ENCODE measurements around the gene DAP.

Gene DAP

DNA sequence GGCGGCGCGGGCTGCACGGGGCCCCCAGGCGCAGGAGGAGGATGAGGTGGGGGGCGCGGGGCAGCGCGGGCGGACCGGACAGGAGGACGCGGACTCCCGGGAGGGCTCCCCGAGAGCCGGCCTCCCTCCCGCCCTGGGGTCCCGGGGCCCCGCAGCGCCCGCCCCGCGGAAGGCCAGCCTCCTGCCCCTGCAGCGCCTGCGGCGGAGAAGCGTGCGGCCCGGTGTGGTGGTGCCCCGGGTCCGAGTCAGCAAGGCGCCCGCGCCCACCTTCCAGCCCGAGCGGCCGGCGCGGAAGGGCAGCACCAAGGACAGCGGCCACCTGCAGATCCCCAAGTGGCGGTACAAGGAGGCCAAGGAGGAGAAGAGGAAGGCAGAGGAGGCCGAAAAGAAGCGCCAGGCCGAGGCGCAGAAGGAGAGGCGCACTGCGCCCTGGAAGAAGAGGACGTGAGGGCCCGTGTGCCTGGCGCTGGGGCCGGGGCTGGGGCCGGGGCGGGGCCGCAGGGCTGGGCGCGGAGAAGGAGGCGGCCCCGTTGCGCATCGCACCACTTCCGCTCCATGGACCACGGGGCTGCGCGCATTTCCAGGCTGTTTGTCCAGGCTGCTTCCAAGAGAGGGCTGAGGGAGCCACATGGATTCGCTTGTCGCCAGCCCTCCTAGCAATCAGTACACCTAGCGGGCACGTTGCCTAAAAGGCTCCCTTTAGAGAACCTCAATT, 111.2 kb downstream of the DAP start:
- DNase-seq (ENCODE audit: low read depth), result no peak
- H3K4me3 ChIP-seq (ENCODE audit: low read depth, low read length), result no peak overlapping the region
- TF ChIP-seq, protein P1, sequence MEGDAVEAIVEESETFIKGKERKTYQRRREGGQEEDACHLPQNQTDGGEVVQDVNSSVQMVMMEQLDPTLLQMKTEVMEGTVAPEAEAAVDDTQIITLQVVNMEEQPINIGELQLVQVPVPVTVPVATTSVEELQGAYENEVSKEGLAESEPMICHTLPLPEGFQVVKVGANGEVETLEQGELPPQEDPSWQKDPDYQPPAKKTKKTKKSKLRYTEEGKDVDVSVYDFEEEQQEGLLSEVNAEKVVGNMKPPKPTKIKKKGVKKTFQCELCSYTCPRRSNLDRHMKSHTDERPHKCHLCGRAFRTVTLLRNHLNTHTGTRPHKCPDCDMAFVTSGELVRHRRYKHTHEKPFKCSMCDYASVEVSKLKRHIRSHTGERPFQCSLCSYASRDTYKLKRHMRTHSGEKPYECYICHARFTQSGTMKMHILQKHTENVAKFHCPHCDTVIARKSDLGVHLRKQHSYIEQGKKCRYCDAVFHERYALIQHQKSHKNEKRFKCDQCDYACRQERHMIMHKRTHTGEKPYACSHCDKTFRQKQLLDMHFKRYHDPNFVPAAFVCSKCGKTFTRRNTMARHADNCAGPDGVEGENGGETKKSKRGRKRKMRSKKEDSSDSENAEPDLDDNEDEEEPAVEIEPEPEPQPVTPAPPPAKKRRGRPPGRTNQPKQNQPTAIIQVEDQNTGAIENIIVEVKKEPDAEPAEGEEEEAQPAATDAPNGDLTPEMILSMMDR (IDR thresholded peaks at IDR 0.05; ENCODE audit: insufficient read depth, low read depth, low read length, missing control alignments), result no peak

DNA sequence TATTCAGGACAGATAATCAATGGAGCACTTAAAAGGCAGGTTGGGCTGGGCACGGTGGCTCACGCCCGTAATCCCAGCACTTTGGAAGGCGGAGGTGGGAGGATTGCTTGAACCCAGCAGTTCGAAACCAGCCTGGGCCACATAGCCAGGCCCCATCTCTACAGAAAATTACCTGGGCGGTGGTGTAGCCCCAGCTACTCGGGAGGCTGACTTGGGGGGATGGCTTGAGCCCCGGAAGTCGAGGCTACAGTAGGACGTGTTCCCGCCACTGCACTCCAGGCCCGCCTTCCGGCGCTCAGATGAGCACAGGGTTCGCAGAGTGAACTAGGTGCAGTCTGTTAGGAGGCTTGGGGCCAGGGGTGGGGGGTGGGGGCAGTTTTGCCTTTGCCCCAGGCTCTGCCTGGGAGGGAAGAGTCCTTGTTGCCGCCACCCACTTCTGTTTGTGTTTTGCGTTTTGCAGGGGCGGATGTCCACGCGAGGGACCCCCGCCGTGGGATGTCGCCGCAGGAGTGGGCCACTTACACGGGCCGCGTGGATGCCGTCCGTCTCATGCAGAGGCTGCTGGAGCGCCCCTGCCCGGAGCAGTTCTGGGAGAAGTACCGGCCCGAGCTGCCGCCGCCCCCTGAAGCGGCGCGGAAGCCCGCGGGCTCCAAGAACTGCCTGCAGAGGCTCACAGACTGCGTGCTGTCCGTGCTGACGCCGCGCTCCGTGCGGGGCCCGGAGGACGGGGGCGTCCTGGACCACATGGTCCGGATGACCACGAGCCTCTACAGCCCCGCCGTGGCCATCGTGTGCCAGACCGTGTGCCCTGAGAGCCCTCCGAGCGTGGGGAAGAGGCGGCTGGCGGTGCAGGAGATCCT, 112.0 kb downstream of the DAP start:
- no peak overlapping the region for H3K4me3 ChIP-seq (ENCODE audit: low read depth, low read length)
- DNase-seq (ENCODE audit: low read depth), result no peak
- TF ChIP-seq, protein P1 (IDR thresholded peaks at IDR 0.05; ENCODE audit: insufficient read depth, low read depth, low read length, missing control alignments), result no peak

DNA sequence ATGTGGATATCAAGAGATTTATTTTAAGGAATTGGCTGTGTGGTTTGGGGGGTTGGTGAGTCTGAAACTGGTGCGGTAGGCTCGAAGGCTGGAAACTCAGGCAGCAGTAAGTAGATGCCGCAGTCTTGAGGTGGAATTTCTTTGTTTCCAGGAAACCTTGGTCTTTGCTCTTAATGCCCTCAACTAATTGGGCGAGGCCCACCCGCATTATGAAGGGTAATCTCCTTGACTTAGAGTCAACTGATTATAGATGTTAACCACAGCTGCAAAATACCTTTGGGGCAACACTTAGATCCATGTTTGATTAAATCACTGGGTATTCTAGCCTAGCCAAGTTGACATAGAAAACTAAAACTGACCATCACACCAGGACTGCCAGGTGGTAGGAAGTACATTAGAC, 113.4 kb downstream of the DAP start:
- DNase-seq (ENCODE audit: low read depth), result no peak
- no peak overlapping the region for H3K4me3 ChIP-seq (ENCODE audit: low read depth, low read length)
- TF ChIP-seq, protein P1 (IDR thresholded peaks at IDR 0.05; ENCODE audit: insufficient read depth, low read depth, low read length, missing control alignments), result no peak

DNA sequence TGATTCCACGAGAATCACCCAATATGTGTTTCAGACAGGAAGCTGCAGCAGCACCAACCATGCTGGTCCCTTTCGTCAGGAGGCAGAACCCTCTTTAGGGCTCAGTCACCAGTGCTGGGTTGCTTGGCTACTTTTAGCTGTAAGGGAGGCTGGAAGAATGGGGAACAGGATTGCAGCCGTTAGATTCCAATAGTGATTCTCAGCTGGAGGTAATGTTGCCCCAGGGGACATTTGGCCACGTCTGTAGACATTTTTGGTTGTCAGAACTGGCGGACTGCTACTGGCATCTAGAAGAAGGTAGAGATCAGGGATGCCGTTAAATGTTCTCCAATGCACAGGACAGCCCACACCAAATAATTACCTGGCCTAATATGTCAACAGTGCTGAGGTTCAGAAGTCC, 115.4 kb downstream of the DAP start:
- TF ChIP-seq, protein P1 (IDR thresholded peaks at IDR 0.05; ENCODE audit: insufficient read depth, low read depth, low read length, missing control alignments), result no peak
- no peak overlapping the region for H3K4me3 ChIP-seq (ENCODE audit: low read depth, low read length)
- no peak for DNase-seq (ENCODE audit: low read depth)

DNA sequence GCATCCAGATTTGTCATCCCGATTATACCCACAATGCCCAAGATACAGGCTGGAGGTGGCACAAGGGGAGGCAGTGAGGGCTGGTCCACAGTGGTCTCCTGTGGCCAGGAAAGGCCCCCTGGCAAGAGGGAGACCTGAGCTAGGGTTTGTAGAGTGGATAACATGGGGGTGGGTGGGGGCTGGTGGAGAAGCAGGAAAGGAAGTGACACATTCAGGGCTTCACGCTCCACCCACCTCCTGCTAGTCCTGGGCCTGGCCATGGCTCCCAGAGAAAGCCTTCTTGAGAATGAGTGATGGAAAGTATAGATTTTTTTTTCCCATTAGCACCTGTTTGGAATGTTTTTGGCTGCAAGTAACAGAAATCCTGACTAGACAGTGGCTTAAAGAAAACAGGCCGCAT, 115.9 kb downstream of the DAP start:
- TF ChIP-seq, protein P1 (IDR thresholded peaks at IDR 0.05; ENCODE audit: insufficient read depth, low read depth, low read length, missing control alignments), result no peak
- no peak for DNase-seq (ENCODE audit: low read depth)
- no peak overlapping the region for H3K4me3 ChIP-seq (ENCODE audit: low read depth, low read length)

DNA sequence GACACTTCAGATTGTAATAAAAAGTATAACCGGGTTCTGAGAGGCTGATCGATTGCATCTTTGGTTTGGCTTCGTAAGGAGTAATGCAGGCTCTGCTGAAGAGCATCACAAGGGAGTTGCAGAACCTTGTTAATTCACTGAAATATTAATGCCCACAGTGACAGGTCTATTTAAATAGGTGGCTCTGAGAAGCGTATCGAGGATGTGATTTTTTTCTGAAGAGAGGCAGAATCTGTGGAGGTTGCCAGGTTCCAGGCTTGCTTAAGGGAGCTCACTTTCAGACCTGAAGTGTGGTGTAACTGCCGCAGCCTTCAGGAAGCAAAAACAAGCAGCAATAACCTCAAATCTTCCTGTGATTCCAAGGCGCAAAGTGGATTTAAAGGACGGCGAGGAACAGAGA, 116.8 kb downstream of the DAP start:
- TF ChIP-seq, protein P1 (IDR thresholded peaks at IDR 0.05; ENCODE audit: insufficient read depth, low read depth, low read length, missing control alignments), result no peak
- no peak for DNase-seq (ENCODE audit: low read depth)
- H3K4me3 ChIP-seq (ENCODE audit: low read depth, low read length), result no peak overlapping the region

All from GM12865 (cell line).